Kidney (tissue), 14 donors: ENCODE results near the gene DNAI1. TPM values are rescaled to one million over a fixed set of nuclear protein-coding genes. Genes with fewer than 3 reads are reported as not detected.
A peak's percentile ranks its signal among the peaks of the same experiment; 100 is the strongest.
"Not testable (repeated sequence)": the region's sequence is repeated elsewhere in the genome, so short reads cannot be mapped to it uniquely, and the experiment has no call there.

Experiments
- DNase-seq, 5 donors: peaks; one replicate each; pipeline ENCODE4 v3.0.0-alpha.2; 2013 to 2020
- FAIRE-seq: peaks from 2 replicates; lab custom pipeline; 2012; peaks lifted over from hg19 to GRCh38; lab: Jason Lieb, UNC
- H3K27ac ChIP-seq, 2 donors: one replicate each; pipeline ENCODE4 v1.7.0; 2013; ENCODE audit warnings: low read depth in 2 of 2, low read length in 2 of 2, inconsistent platforms in 1 of 2
- H3K27me3 ChIP-seq: one replicate; pipeline ENCODE4 v1.7.1; 2013; ENCODE audit warnings: low read length, inconsistent platforms; ENCODE audit not compliant: control insufficient read depth, insufficient read depth
- H3K36me3 ChIP-seq, 3 donors: one replicate each; pipeline versions ENCODE4 v1.7.0 to v1.7.1; 2013; ENCODE audit warnings: low read length in 3 of 3, control low read depth in 1 of 3, inconsistent platforms in 1 of 3; ENCODE audit not compliant: insufficient read depth in 3 of 3, control insufficient read depth in 2 of 3
- H3K4me1 ChIP-seq, 3 donors: one replicate each; pipeline versions ENCODE4 v1.7.0 to v1.7.1; 2013; ENCODE audit warnings: low read length in 3 of 3, inconsistent platforms in 1 of 3, low read depth in 1 of 3; ENCODE audit not compliant: control insufficient read depth in 2 of 3, insufficient read depth in 2 of 3
- H3K4me3 ChIP-seq, 3 donors: one replicate each; pipeline versions ENCODE4 v1.7.0 to v1.8.1; 2013; ENCODE audit warnings: low read length in 3 of 3, control low read depth in 1 of 3, inconsistent platforms in 1 of 3
- H3K9ac ChIP-seq, 3 donors: one replicate each; pipeline versions ENCODE4 v1.7.0 to v1.7.1; 2013; ENCODE audit warnings: low read length in 3 of 3, control low read depth in 1 of 3, inconsistent platforms in 1 of 3
- H3K9me3 ChIP-seq, 3 donors: one replicate each; pipeline versions ENCODE4 v1.7.0 to v1.7.1; 2013; ENCODE audit warnings: low read length in 3 of 3, control low read depth in 1 of 3, inconsistent platforms in 1 of 3; ENCODE audit not compliant: control insufficient read depth in 2 of 3, insufficient read depth in 1 of 3
- CTCF ChIP-seq: IDR thresholded peaks from 3 replicates; pipeline ENCODE4 v1.5.1; 2012; ENCODE audit warnings: mild to moderate bottlenecking, moderate library complexity, borderline replicate concordance; ENCODE audit not compliant: insufficient read depth; ENCODE audit errors: extremely low read depth
- intact Hi-C: fragments of 100-400 bp; cut with DNase I; formaldehyde crosslinking; loops from one replicate; pipeline ENCODE4 v1.11.1; 2022
- polyA plus RNA-seq: library from polyadenylated mRNA; stranded (reverse); fragments of 350-450 nt; fragmentation: Illumina TruSeq; extraction: RNeasy Lipid Tissue Mini Kit (QIAGEN cat#74804); gene quantifications from one replicate; pipeline ENCODE4 v1.2.3, GENCODE V29; 2014; ENCODE audit warnings: low read depth, low replicate concordance; ENCODE audit not compliant: insufficient read depth
- total RNA-seq: library from RNA; stranded (reverse); fragmentation: NEBNext Ultra II Directional; extraction: Animal tissue kit (Norgen Biotek cat#: 25700); gene quantifications from one replicate; pipeline ENCODE4 v1.2.1, GENCODE V29; 2021
- donor health status: control.
- donor health status: control.
- donor health status: control.
- donor health status: control.
- donor health status: control.
- donor health status: DM: yes; HTN: yes; CAD: no.
- donor health status: Normal renal cell carcinoma (clear cell type).

DNAI1 gene
- total and polyA plus RNA-seq, 2 donors from 2014 or later, result 2.4 to 3.0 TPM

DNA sequence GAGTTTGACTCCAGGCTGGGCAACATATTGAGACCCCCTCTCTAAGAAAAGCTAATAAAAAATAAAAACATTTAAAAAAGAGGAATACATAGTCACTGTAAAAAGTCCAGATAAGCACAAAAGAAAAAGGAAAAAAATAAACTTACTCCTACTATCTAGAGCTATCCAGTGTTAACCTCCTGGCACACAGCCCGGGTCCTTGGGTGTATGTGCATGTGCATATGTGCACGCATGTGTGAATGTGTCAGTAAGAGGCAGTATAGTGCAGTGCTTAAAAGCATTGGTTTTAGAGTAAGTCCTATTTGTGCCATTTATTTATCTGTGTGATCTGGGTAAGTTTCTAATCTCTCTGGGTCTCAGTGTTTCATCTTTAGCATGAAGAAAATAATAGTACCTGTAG is 26.9 kb upstream of the DNAI1 start:
- Histone ChIP-seq H3K9ac (no peak overlapping the region), H3K27ac (no peak overlapping the region), H3K27me3 (no peaks in the 10 kb centered on the region), H3K9me3 (no peaks in the 10 kb centered on the region), H3K4me3 (no peak overlapping the region), H3K4me1 (peaks cover 0 to 2% (median 0%) of the 10 kb centered on the region in 3 donors), H3K36me3 (no peaks in the 10 kb centered on the region)
- FAIRE-seq (no peak), DNase-seq (no peak)
- no peak for TF ChIP-seq CTCF
- intact Hi-C loops, result no loop called here

GRCh38 chr9:34437006-34437925 is 21.3 kb upstream of the DNAI1 start:
- TF ChIP-seq CTCF, result peak; percentile 83
- DNase-seq, result peak in 4 of 5 donors; percentile 50 to 91 (median 74)
- H3K27ac ChIP-seq, result no peak overlapping the region

GRCh38 chr9:34437926-34438307 is 20.7 kb upstream of the DNAI1 start:
- H3K4me1 ChIP-seq, H3K36me3 ChIP-seq, H3K27ac ChIP-seq, H3K27me3 ChIP-seq, intact Hi-C loops, H3K9me3 ChIP-seq, FAIRE-seq, H3K4me3 ChIP-seq, H3K9ac ChIP-seq: not testable (repeated sequence)
- peak in 1 of 5 donors; percentile 63 for DNase-seq

More at GRCh38 chr9:34437006-34437925, 21.3 kb upstream of the DNAI1 start:
- H3K9me3 ChIP-seq, result no peaks in the 10 kb centered on the region
- no peaks in the 10 kb centered on the region for H3K36me3 ChIP-seq
- intact Hi-C loops, result no loop called here
- peaks cover 0 to 2% (median 0%) of the 10 kb centered on the region in 3 donors for H3K4me1 ChIP-seq
- H3K9ac ChIP-seq, result no peak overlapping the region
- no peaks in the 10 kb centered on the region for H3K27me3 ChIP-seq
- no peak overlapping the region for H3K4me3 ChIP-seq
- no peak for FAIRE-seq

DNA sequence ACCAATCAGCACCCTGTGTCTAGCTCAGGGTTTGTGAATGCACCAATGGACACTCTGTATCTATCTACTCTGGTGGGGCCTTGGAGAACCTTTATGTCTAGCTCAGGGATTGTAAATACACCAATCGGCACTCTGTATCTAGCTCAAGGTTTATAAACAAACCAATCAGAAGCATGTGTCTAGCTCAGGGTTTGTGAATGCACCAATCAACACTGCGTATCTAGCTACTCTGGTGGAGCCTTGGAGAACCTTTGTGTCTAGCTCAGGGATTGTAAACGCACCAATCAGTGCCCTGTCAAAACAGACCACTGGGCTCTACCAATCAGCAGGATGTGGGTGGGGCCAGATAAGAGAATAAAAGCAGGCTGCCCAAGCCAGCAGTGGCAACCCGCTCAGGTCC is 20.1 kb upstream of the DNAI1 start:
- intact Hi-C loops, H3K4me1 ChIP-seq, FAIRE-seq: not testable (repeated sequence)

More for the DNA sequence above, 20.1 kb upstream of the DNAI1 start:
- H3K9me3 ChIP-seq, DNase-seq, H3K9ac ChIP-seq, H3K4me3 ChIP-seq, H3K27me3 ChIP-seq, H3K36me3 ChIP-seq, H3K27ac ChIP-seq: not testable (repeated sequence)
